GM23338 (cell line): ENCODE data around the gene RTKN2. TPM values are rescaled to one million over a fixed set of nuclear protein-coding genes. Genes with fewer than 3 reads are reported as not detected.

Source experiments
- ATAC-seq: fragments of 200-7000 bp; cut with Tn5 transposase; 3 replicates; pipeline ENCODE4 v1.9.1; 2020
- DNase-seq: peaks from one replicate; pipeline ENCODE4 v3.0.0-alpha.2; 2015; ENCODE audit warnings: low spot score
- H2AFZ ChIP-seq: fragments of 200-600 bp; sonication (generic); 2 replicates; pipeline ENCODE4 v1.8.0; 2016; ENCODE audit warnings: antibody characterized with exemption, mild to moderate bottlenecking, moderate library complexity
- H3F3A ChIP-seq: fragments of 200-600 bp; sonication (generic); replicated peaks from 2 replicates; pipeline ENCODE4 v1.8.0; 2017; ENCODE audit warnings: antibody characterized with exemption, mixed run types, low read depth
- H3K27ac ChIP-seq: fragments of 200-600 bp; sonication (generic); 2 replicates; pipeline ENCODE4 v1.6.1; 2016; ENCODE audit warnings: low read depth
- H3K27me3 ChIP-seq: fragments of 200-600 bp; sonication (generic); 2 replicates; pipeline ENCODE4 v1.8.0; 2016; ENCODE audit warnings: mild to moderate bottlenecking, mixed run types, moderate library complexity; ENCODE audit not compliant: insufficient read depth
- H3K36me3 ChIP-seq: fragments of 200-600 bp; sonication (generic); 2 replicates; pipeline ENCODE4 v1.8.0; 2016; ENCODE audit warnings: mild to moderate bottlenecking; ENCODE audit not compliant: insufficient read depth
- H3K4me1 ChIP-seq: fragments of 200-600 bp; sonication (generic); 2 replicates; pipeline ENCODE4 v1.8.0; 2016; ENCODE audit warnings: mild to moderate bottlenecking, moderate library complexity; ENCODE audit not compliant: insufficient read depth
- H3K4me2 ChIP-seq: fragments of 200-600 bp; sonication (generic); 2 replicates; pipeline ENCODE4 v1.7.1; 2017; ENCODE audit warnings: mixed run types
- H3K4me3 ChIP-seq: fragments of 200-600 bp; sonication (generic); 2 replicates; pipeline ENCODE4 v1.6.1; 2016; ENCODE audit warnings: mixed run types
- H3K79me2 ChIP-seq: fragments of 200-600 bp; sonication (generic); replicated peaks from 2 replicates; pipeline ENCODE4 v1.8.0; 2017; ENCODE audit warnings: mild to moderate bottlenecking; ENCODE audit not compliant: insufficient read depth
- H3K9me2 ChIP-seq: fragments of 200-600 bp; sonication (generic); 2 replicates; pipeline ENCODE4 v1.8.0; 2017; ENCODE audit not compliant: insufficient read depth
- H4K20me1 ChIP-seq: fragments of 200-600 bp; sonication (generic); replicated peaks from 2 replicates; pipeline ENCODE4 v1.8.0; 2017; ENCODE audit warnings: mild to moderate bottlenecking; ENCODE audit not compliant: insufficient read depth
- H3K27ac Mint-ChIP-seq: 2 replicates; pipeline ENCODE4 v1.8.0; 2020; ENCODE audit warnings: inconsistent platforms, mild to moderate bottlenecking, moderate library complexity, mixed read lengths
- H3K27me3 Mint-ChIP-seq: 3 replicates; pipeline ENCODE4 v1.8.0; 2022; ENCODE audit warnings: low read depth, mild to moderate bottlenecking, moderate library complexity, mixed read lengths, inconsistent platforms; ENCODE audit not compliant: insufficient read depth, poor library complexity
- H3K36me3 Mint-ChIP-seq: 3 replicates; pipeline ENCODE4 v1.8.0; 2021; ENCODE audit warnings: low read depth, mild to moderate bottlenecking, inconsistent platforms, moderate library complexity, mixed read lengths
- H3K4me1 Mint-ChIP-seq: 3 replicates; pipeline ENCODE4 v1.8.0; 2020; ENCODE audit warnings: mild to moderate bottlenecking, inconsistent platforms, mixed read lengths
- H3K4me3 Mint-ChIP-seq: 3 replicates; pipeline ENCODE4 v1.8.0; 2021; ENCODE audit warnings: moderate library complexity, mild to moderate bottlenecking, inconsistent platforms, mixed read lengths
- H3K9me3 Mint-ChIP-seq: 3 replicates; pipeline ENCODE4 v1.8.0; 2020; ENCODE audit warnings: moderate library complexity, mild to moderate bottlenecking, inconsistent platforms, mixed read lengths
- CREB1 ChIP-seq: fragments of 250-450 bp; sonication (Bioruptor Pico); IDR thresholded peaks from 2 replicates; pipeline ENCODE4 v1.5.0; 2020; ENCODE audit warnings: low read depth, mild to moderate bottlenecking, moderate library complexity
- EZH2 ChIP-seq: fragments of 200-600 bp; sonication (generic); IDR thresholded peaks from one replicate; pipeline ENCODE4 v1.8.0; 2017; ENCODE audit warnings: antibody characterized with exemption, mild to moderate bottlenecking, low read depth; ENCODE audit not compliant: unreplicated experiment
- EZH2phosphoT487 ChIP-seq: fragments of 200-600 bp; sonication (generic); IDR thresholded peaks from one replicate; pipeline ENCODE4 v1.8.1; 2018; ENCODE audit warnings: antibody characterized with exemption; ENCODE audit not compliant: unreplicated experiment
- ZNF114 ChIP-seq: fragments of 250-450 bp; sonication (Bioruptor Pico); IDR thresholded peaks from 2 replicates; pipeline ENCODE4 v1.5.0; 2020; ENCODE audit warnings: mild to moderate bottlenecking, moderate library complexity
- ZNF331 ChIP-seq: fragments of 250-450 bp; sonication (Bioruptor Pico); IDR thresholded peaks from 2 replicates; pipeline ENCODE4 v1.5.0; 2020; ENCODE audit warnings: low read depth, mild to moderate bottlenecking, moderate library complexity
- polyA plus RNA-seq: library from polyadenylated mRNA; unstranded; fragments of >200 nt; fragmentation: Nextera tagmentation; extraction: Ambion mirVana; gene quantifications from 2 replicates; pipeline ENCODE4 v1.2.1, GENCODE V29; 2016
- total RNA-seq: library from RNA; depleted of rRNA; stranded (reverse); fragments of >200 nt; shearing (Covaris generic); gene quantifications from 2 replicates; pipeline ENCODE4 v1.2.3, GENCODE V29; 2014
- TF ChIP-seq, protein P1 (sequence below), 2 experiments: fragments of 200-600 bp in 1 of 2; sonication (generic) in 1 of 2; conservative IDR thresholded peaks; 2 replicates each; pipeline versions ENCODE4 v1.5.1 to v1.6.1; 2016 to 2017; ENCODE audit warnings: antibody characterized with exemption in 2 of 2, low read depth in 2 of 2, mild to moderate bottlenecking in 2 of 2, moderate library complexity in 1 of 2
- TF ChIP-seq, protein P2 (sequence below): fragments of 250-450 bp; sonication (Bioruptor Pico); IDR thresholded peaks from 2 replicates; pipeline ENCODE4 v1.5.0; 2020; ENCODE audit warnings: mild to moderate bottlenecking, moderate library complexity

Gene RTKN2
- total and polyA plus RNA-seq, 2 experiments from 2014 or later, result 15.3 to 23.6 TPM

DNA sequence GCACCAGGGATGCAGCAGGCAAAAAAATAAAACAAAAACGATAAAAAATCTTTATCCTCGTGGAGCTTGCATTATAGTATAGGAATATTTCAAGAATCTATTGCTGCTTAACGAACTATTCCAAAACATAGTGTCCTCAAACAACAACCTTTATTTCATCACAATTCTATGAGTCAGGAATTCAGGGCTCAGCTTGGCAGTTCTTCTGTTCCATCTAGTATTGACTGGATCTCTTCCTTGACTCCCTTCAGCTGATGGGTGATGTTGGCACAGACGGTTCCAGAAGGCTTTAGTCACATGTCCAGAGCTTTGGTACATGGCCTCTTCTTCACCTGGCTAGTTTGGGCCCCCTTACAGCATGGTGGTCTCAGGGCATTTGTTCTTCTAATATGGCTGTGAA is 88.0 kb downstream of the RTKN2 start:
- Histone ChIP-seq H3K79me2 (no peaks in the 10 kb centered on the region), H3K27ac (no peak overlapping the region), H3F3A (no peaks in the 10 kb centered on the region), H4K20me1 (no peaks in the 10 kb centered on the region), H3K4me1 (no peaks in the 10 kb centered on the region), H2AFZ (no peak overlapping the region), H3K27me3 (no peaks in the 10 kb centered on the region), H3K4me2 (no peak overlapping the region), H3K36me3 (no peaks in the 10 kb centered on the region; the same call in 1 of the 2 replicates), H3K4me3 (no peak overlapping the region), H3K9me2 (no peaks in the 10 kb centered on the region; the same call in 1 of the 2 replicates)
- Mint-ChIP-seq H3K4me1 (peaks cover 6% of the 10 kb centered on the region; the same call in 2 of the 3 replicates), H3K36me3 (peaks cover 6% of the 10 kb centered on the region; the same call in 1 of the 3 replicates), H3K27me3 (no peaks in the 10 kb centered on the region), H3K4me3 (no peak overlapping the region), H3K27ac (no peak overlapping the region), H3K9me3 (peaks cover 3% of the 10 kb centered on the region; the same call in 2 of the 3 replicates)
- TF ChIP-seq EZH2phosphoT487 (no peak), ZNF331 (CRISPR knock-in tag) (peak; percentile 47; the same call in 1 of the 2 replicates), CREB1 (CRISPR knock-in tag) (no peak)
- ATAC-seq, result no peak
- no peak for DNase-seq

DNA sequence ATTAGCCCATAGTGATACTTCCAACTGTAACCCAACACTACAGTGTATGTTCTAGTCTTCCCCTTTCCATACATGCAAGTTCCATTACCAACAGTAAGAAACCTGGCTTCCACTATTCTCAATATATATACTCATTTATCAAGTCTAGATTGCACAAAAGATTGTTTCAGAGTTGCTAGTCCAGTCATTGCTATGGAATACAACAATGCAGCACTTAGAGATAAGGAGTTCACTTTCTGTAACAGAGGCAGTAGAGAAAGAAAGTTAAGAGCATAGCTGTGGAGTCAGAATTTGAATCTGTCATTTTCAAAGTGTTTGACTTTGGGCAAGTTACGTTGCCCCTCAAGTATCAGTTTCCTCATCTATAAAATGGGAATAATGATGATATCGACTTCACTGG is 90.1 kb downstream of the RTKN2 start:
- no peak overlapping the region for H3K27ac ChIP-seq
- no peaks in the 10 kb centered on the region for H3K27me3 ChIP-seq
- H3K36me3 ChIP-seq, result no peaks in the 10 kb centered on the region; the same call in 1 of the 2 replicates
- TF ChIP-seq EZH2 (no peak), ZNF331 (CRISPR knock-in tag) (no peak), CREB1 (CRISPR knock-in tag) (no peak), ZNF114 (CRISPR knock-in tag) (no peak)
- TF ChIP-seq, protein P1, sequence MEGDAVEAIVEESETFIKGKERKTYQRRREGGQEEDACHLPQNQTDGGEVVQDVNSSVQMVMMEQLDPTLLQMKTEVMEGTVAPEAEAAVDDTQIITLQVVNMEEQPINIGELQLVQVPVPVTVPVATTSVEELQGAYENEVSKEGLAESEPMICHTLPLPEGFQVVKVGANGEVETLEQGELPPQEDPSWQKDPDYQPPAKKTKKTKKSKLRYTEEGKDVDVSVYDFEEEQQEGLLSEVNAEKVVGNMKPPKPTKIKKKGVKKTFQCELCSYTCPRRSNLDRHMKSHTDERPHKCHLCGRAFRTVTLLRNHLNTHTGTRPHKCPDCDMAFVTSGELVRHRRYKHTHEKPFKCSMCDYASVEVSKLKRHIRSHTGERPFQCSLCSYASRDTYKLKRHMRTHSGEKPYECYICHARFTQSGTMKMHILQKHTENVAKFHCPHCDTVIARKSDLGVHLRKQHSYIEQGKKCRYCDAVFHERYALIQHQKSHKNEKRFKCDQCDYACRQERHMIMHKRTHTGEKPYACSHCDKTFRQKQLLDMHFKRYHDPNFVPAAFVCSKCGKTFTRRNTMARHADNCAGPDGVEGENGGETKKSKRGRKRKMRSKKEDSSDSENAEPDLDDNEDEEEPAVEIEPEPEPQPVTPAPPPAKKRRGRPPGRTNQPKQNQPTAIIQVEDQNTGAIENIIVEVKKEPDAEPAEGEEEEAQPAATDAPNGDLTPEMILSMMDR (conservative IDR thresholded peaks at IDR 0.05; ENCODE audit: low read depth in 2 of 2), result no peak
- TF ChIP-seq, protein P2, sequence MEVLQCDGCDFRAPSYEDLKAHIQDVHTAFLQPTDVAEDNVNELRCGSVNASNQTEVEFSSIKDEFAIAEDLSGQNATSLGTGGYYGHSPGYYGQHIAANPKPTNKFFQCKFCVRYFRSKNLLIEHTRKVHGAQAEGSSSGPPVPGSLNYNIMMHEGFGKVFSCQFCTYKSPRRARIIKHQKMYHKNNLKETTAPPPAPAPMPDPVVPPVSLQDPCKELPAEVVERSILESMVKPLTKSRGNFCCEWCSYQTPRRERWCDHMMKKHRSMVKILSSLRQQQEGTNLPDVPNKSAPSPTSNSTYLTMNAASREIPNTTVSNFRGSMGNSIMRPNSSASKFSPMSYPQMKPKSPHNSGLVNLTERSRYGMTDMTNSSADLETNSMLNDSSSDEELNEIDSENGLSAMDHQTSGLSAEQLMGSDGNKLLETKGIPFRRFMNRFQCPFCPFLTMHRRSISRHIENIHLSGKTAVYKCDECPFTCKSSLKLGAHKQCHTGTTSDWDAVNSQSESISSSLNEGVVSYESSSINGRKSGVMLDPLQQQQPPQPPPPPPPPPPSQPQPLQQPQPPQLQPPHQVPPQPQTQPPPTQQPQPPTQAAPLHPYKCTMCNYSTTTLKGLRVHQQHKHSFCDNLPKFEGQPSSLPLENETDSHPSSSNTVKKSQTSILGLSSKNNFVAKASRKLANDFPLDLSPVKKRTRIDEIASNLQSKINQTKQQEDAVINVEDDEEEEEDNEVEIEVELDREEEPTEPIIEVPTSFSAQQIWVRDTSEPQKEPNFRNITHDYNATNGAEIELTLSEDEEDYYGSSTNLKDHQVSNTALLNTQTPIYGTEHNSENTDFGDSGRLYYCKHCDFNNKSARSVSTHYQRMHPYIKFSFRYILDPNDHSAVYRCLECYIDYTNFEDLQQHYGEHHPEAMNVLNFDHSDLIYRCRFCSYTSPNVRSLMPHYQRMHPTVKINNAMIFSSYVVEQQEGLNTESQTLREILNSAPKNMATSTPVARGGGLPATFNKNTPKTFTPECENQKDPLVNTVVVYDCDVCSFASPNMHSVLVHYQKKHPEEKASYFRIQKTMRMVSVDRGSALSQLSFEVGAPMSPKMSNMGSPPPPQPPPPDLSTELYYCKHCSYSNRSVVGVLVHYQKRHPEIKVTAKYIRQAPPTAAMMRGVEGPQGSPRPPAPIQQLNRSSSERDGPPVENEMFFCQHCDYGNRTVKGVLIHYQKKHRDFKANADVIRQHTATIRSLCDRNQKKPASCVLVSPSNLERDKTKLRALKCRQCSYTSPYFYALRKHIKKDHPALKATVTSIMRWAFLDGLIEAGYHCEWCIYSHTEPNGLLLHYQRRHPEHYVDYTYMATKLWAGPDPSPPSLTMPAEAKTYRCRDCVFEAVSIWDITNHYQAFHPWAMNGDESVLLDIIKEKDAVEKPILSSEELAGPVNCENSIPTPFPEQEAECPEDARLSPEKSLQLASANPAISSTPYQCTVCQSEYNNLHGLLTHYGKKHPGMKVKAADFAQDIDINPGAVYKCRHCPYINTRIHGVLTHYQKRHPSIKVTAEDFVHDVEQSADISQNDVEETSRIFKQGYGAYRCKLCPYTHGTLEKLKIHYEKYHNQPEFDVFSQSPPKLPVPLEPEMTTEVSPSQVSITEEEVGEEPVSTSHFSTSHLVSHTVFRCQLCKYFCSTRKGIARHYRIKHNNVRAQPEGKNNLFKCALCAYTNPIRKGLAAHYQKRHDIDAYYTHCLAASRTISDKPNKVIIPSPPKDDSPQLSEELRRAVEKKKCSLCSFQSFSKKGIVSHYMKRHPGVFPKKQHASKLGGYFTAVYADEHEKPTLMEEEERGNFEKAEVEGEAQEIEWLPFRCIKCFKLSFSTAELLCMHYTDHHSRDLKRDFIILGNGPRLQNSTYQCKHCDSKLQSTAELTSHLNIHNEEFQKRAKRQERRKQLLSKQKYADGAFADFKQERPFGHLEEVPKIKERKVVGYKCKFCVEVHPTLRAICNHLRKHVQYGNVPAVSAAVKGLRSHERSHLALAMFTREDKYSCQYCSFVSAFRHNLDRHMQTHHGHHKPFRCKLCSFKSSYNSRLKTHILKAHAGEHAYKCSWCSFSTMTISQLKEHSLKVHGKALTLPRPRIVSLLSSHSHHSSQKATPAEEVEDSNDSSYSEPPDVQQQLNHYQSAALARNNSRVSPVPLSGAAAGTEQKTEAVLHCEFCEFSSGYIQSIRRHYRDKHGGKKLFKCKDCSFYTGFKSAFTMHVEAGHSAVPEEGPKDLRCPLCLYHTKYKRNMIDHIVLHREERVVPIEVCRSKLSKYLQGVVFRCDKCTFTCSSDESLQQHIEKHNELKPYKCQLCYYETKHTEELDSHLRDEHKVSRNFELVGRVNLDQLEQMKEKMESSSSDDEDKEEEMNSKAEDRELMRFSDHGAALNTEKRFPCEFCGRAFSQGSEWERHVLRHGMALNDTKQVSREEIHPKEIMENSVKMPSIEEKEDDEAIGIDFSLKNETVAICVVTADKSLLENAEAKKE (CRISPR knock-in tag), result no peak
- H3K79me2 ChIP-seq, result no peaks in the 10 kb centered on the region
- H4K20me1 ChIP-seq, result no peaks in the 10 kb centered on the region
- Mint-ChIP-seq H3K27ac (no peak overlapping the region), H3K9me3 (peaks cover 4% of the 10 kb centered on the region), H3K27me3 (no peaks in the 10 kb centered on the region), H3K4me1 (no peaks in the 10 kb centered on the region), H3K36me3 (peaks cover 6% of the 10 kb centered on the region; the same call in 1 of the 3 replicates), H3K4me3 (no peak overlapping the region)
- no peak overlapping the region for H3K4me2 ChIP-seq
- no peak for ATAC-seq
- H3K9me2 ChIP-seq, result no peaks in the 10 kb centered on the region; the same call in 1 of the 2 replicates
- DNase-seq, result no peak
- no peaks in the 10 kb centered on the region for H3F3A ChIP-seq
- H3K4me1 ChIP-seq, result no peaks in the 10 kb centered on the region
- no peak overlapping the region for H2AFZ ChIP-seq
- no peak overlapping the region for H3K4me3 ChIP-seq
